Thymus (tissue), 11 donors: Measurements from ENCODE around the gene NTS. TPM values are rescaled to one million over a fixed set of nuclear protein-coding genes. Genes with fewer than 3 reads are reported as not detected.
A peak's percentile ranks its signal among the peaks of the same experiment; 100 is the strongest.

Experiments
- DNase-seq, 9 donors: peaks; one replicate each; pipeline ENCODE4 v3.0.0-alpha.2; 2013; ENCODE audit warnings: low spot score in 9 of 9, low read depth in 6 of 9, missing footprints in 1 of 9
- H3K27ac ChIP-seq, 2 donors: one replicate each; pipeline ENCODE4 v1.5.1; 2013; ENCODE audit warnings: control low read depth in 1 of 2, low read depth in 1 of 2, low read length in 1 of 2, mild to moderate bottlenecking in 1 of 2, moderate library complexity in 1 of 2
- H3K27me3 ChIP-seq, 2 donors: one replicate each; pipeline ENCODE4 v1.5.1; 2013; ENCODE audit warnings: low read length in 1 of 2; ENCODE audit not compliant: control insufficient read depth in 2 of 2, insufficient read depth in 1 of 2
- H3K36me3 ChIP-seq, 2 donors: one replicate each; pipeline ENCODE4 v1.5.1; 2013; ENCODE audit warnings: low read length in 1 of 2, mild to moderate bottlenecking in 1 of 2, moderate library complexity in 1 of 2; ENCODE audit not compliant: control insufficient read depth in 2 of 2, insufficient read depth in 2 of 2
- H3K4me1 ChIP-seq, 2 donors: one replicate each; pipeline ENCODE4 v1.5.1; 2013; ENCODE audit warnings: low read length in 2 of 2; ENCODE audit not compliant: control insufficient read depth in 2 of 2, insufficient read depth in 2 of 2
- H3K4me3 ChIP-seq, 2 donors: one replicate each; pipeline ENCODE4 v1.5.1; 2013; ENCODE audit warnings: low read length in 2 of 2, control low read depth in 1 of 2, mild to moderate bottlenecking in 1 of 2
- H3K9me3 ChIP-seq, 2 donors: one replicate each; pipeline ENCODE4 v1.5.1; 2013; ENCODE audit warnings: low read length in 1 of 2, mild to moderate bottlenecking in 1 of 2; ENCODE audit not compliant: control insufficient read depth in 2 of 2, insufficient read depth in 1 of 2
- WGBS: extraction: QIAGEN DNeasy Blood & Tissue Kit; methylation state at CpG from one replicate; pipeline ENCODE4 v1.1.7; 2013; 5-methylcytosine and 5-hydroxymethylcytosine counted together
- polyA plus RNA-seq: library from polyadenylated mRNA; stranded (reverse); fragments of 200-250 nt; gene quantifications from one replicate; pipeline ENCODE4 v1.2.3, GENCODE V29; 2013
- total RNA-seq: library from RNA; stranded (reverse); fragments of 120-200 nt; gene quantifications from one replicate; pipeline ENCODE4 v1.2.4, GENCODE V29; 2013
- donor health status: healthy.

NTS gene
- total and polyA plus RNA-seq, 2 donors, result 3.4 to 6.2 TPM

DNA sequence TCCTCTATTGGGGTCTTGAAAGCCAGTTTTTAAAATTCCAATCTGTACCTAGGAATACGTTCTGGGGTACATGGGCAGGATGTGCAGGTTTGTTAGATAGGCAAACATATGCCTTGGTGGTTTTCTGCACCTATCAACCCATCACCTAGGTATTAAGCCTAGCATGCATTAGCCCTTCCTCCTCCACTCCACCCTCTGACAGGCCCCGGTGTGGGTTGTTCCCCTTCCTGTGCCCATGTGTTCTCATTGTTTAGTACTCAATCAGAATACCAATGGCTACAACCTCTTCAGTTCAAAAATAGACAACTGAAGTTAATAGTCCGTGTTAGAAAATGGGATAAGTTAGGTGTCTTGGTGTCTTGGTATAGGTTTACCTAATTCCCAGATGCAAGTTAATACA is 3.4 kb downstream of the NTS start:
- Histone ChIP-seq H3K4me3 (no peak overlapping the region), H3K36me3 (no peaks in the 10 kb centered on the region), H3K27ac (no peak overlapping the region), H3K9me3 (no peaks in the 10 kb centered on the region), H3K4me1 (no peaks in the 10 kb centered on the region), H3K27me3 (no peaks in the 10 kb centered on the region)
- WGBS, result 77% methylated on average over 3 of the region's 3 CpGs
- no peak for DNase-seq

DNA sequence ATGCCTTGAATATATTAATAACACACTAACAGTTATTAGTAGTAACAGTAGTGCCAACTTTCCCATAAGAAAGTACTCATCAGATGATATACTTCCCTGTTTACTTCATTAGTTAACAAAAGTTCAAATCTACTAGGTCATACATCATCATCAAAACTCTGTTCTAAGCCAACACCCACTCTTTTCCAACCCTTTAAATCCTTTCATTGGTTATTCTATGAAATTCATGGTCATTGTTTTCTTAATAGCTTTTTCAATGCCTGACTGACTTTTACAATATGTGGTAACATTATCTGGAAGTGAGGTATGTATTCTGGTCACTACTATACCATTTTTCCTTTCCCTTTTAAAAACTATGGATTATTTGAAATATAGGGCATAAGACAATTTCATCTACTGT is 9.7 kb downstream of the NTS start:
- Histone ChIP-seq H3K4me3 (no peak overlapping the region), H3K9me3 (no peaks in the 10 kb centered on the region), H3K27ac (no peak overlapping the region)

DNA sequence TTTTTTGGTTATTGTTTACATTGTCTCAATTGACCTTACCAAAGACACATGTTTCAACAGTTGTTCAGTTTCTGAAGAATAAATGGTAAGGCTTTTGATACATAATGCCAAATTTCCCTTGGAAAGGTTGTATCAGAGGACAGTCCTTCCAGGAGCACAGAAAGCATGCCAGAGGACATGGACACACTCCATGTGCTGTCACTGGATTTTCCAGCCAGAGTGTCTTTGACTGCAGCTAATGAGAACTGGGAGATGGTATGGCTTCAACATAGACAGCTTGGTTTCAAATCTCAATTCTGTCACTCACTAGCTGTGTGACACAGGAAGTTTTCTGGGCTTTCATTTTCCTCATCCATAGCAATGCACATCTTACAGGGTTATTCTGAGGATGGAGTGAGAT is 20.6 kb downstream of the NTS start:
- no peak overlapping the region for H3K4me3 ChIP-seq
- DNase-seq, result no peak
- no peaks in the 10 kb centered on the region for H3K36me3 ChIP-seq
- no peaks in the 10 kb centered on the region for H3K27me3 ChIP-seq
- H3K4me1 ChIP-seq, result no peaks in the 10 kb centered on the region
- H3K9me3 ChIP-seq, result no peaks in the 10 kb centered on the region
- no peak overlapping the region for H3K27ac ChIP-seq

More for the DNA sequence above, 9.7 kb downstream of the NTS start:
- Histone ChIP-seq H3K36me3 (no peaks in the 10 kb centered on the region), H3K4me1 (no peaks in the 10 kb centered on the region), H3K27me3 (no peaks in the 10 kb centered on the region)
- no peak for DNase-seq

DNA sequence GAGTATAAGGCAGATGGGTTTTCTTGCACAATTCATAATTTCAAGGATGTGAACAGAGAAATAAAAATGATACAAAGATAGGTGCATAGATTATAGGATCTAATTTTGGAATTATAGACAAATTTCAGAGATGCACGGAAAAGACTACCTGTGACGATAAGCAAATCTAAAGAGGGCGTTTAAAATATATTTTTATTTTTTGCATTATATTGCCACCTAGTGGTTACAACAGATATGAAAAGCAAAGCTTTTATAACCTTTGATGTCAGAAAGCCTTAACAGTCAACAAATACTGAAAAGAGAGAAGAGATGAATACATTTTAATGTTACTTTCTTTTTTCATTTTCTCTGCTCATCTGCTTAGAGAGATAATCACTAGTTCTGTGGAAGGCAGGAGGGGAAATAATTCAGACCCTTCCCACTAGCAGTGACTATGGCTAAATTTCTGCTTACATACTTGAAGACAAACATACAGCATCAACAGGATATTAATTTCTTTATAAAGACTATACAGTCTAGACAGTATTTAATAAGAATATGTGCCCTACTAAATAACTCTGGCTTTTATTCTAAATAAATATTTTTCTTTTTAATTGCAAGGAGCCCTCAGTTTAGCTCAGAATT is 46.3 kb downstream of the NTS start:
- H3K9me3 ChIP-seq, result no peaks in the 10 kb centered on the region
- H3K36me3 ChIP-seq, result no peaks in the 10 kb centered on the region
- H3K4me3 ChIP-seq, result no peak overlapping the region
- WGBS, result 5% methylated on average over 3 of the region's 3 CpGs
- no peak overlapping the region for H3K27ac ChIP-seq
- H3K4me1 ChIP-seq, result no peaks in the 10 kb centered on the region
- no peaks in the 10 kb centered on the region for H3K27me3 ChIP-seq
- DNase-seq, result peak in 5 of 9 donors; percentile 1 to 54 (median 5)

DNA sequence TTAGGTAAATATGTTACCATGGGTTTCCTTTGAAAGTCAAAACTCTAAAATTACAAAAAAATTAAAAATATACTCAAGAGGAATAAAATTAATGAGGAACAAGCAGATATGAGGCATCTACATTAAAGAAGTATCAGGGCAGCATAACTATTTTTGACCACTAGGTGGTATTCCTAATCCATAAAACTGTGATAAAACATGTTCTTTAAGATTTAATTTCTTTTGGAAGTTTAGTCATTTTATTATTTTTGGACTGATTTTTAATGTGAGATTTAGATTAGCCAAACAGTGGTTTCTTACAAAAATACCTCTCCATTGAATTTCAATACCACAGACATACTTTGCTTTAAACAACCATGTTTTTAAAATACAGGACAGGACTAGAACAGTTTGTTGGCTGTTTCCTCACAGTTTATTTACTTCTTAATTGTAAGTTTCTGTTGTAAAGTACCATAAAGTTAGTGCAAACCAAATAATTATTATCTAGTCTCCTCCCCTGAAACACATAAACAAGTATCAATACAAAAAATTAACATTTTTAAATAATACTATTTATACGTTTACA is 49.8 kb downstream of the NTS start:
- Histone ChIP-seq H3K27me3 (no peaks in the 10 kb centered on the region), H3K9me3 (no peaks in the 10 kb centered on the region), H3K4me1 (no peaks in the 10 kb centered on the region), H3K4me3 (no peak overlapping the region), H3K27ac (no peak overlapping the region), H3K36me3 (no peaks in the 10 kb centered on the region)
- WGBS, result 93% methylated on average over 1 of the region's 1 CpG
- DNase-seq, result no peak

DNA sequence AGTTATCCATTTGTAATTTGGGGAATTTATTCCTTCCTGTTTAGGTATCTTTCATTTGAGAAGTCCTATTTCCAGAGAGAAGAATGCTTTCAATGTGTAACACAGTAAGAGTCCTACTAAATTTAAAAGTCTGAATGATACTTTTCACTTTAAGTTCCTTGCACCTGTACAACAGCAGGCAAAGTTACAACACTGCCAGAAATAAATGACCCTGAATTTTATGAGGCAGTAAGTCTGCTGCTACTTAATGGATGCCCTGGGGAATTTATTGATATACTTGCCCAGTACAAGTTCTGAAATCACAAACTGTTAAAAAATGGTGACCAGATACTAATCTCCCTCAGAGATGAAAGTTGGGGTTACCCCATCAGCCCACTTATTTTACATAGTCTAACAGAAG is 53.1 kb downstream of the NTS start:
- Histone ChIP-seq H3K4me3 (no peak overlapping the region), H3K36me3 (no peaks in the 10 kb centered on the region), H3K4me1 (no peaks in the 10 kb centered on the region), H3K27ac (no peak overlapping the region), H3K9me3 (no peaks in the 10 kb centered on the region), H3K27me3 (no peaks in the 10 kb centered on the region)
- no peak for DNase-seq

Other genes starting within 250 kb of the NTS start
- gene RASSF9, start 37.9 kb upstream of the NTS start, total RNA-seq, result 1.2 TPM
- gene RASSF9, start 37.9 kb upstream of the NTS start, polyA plus RNA-seq, result 0.94 TPM